Measurements from ENCODE around the gene NMNAT3.

Gene NMNAT3

DNA sequence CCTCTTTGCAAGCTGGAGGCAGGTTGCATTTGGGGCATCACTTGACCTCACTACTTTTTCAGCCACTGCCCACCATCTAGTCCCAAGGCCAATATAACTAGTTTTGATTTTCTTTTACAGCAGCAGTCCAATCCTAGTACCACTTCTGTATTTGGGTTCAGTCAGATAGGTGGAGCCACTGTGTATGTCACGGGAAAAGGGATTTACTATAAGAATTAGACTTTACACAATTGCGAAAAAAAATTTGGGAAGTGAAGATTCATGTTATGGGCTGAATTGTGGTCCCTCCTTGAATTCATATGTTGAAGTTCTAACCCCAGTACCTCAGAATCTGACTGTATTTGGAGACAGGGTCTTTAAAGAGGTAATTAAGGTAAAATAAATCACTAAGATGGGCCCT, 37.4 kb upstream of the NMNAT3 start (continued):
- TF ChIP-seq, protein P1, sequence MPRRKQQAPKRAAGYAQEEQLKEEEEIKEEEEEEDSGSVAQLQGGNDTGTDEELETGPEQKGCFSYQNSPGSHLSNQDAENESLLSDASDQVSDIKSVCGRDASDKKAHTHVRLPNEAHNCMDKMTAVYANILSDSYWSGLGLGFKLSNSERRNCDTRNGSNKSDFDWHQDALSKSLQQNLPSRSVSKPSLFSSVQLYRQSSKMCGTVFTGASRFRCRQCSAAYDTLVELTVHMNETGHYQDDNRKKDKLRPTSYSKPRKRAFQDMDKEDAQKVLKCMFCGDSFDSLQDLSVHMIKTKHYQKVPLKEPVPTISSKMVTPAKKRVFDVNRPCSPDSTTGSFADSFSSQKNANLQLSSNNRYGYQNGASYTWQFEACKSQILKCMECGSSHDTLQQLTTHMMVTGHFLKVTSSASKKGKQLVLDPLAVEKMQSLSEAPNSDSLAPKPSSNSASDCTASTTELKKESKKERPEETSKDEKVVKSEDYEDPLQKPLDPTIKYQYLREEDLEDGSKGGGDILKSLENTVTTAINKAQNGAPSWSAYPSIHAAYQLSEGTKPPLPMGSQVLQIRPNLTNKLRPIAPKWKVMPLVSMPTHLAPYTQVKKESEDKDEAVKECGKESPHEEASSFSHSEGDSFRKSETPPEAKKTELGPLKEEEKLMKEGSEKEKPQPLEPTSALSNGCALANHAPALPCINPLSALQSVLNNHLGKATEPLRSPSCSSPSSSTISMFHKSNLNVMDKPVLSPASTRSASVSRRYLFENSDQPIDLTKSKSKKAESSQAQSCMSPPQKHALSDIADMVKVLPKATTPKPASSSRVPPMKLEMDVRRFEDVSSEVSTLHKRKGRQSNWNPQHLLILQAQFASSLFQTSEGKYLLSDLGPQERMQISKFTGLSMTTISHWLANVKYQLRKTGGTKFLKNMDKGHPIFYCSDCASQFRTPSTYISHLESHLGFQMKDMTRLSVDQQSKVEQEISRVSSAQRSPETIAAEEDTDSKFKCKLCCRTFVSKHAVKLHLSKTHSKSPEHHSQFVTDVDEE (CRISPR knock-in tag; IDR thresholded peaks at IDR 0.05) = no peak
- TF ChIP-seq BACH2 (CRISPR knock-in tag; IDR thresholded peaks at IDR 0.05; ENCODE audit: borderline replicate concordance) = no peak
- no peak for TF ChIP-seq ZC3H10 (CRISPR knock-in tag; IDR thresholded peaks at IDR 0.05)

DNA sequence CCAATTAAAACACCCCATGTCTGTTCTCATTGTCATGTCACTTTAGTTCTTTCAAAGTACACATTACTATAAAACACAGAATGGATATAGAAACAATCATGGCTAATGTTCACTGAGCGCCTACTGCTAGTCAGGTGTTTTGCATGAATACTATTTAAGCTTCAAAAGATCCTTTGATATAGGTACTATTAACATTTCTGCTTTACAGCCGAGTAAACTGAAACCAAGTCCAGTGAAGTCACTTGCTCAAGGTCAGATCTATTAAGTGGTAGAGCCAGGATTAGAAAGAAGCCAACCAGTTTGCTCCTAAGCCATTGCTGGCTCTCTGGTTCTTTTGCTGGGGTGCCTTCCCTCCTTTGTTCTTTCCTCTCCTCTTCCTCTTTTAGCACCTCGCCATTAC, 32.4 kb upstream of the NMNAT3 start:
- no peak for ATAC-seq
- TF ChIP-seq, protein P2, sequence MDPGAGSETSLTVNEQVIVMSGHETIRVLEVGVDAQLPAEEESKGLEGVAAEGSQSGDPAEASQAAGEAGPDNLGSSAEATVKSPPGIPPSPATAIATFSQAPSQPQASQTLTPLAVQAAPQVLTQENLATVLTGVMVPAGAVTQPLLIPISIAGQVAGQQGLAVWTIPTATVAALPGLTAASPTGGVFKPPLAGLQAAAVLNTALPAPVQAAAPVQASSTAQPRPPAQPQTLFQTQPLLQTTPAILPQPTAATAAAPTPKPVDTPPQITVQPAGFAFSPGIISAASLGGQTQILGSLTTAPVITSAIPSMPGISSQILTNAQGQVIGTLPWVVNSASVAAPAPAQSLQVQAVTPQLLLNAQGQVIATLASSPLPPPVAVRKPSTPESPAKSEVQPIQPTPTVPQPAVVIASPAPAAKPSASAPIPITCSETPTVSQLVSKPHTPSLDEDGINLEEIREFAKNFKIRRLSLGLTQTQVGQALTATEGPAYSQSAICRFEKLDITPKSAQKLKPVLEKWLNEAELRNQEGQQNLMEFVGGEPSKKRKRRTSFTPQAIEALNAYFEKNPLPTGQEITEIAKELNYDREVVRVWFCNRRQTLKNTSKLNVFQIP (CRISPR knock-in tag; IDR thresholded peaks at IDR 0.05; ENCODE audit: borderline replicate concordance, low read depth) = no peak
- TF ChIP-seq PPARA (CRISPR knock-in tag; IDR thresholded peaks at IDR 0.05; ENCODE audit: borderline replicate concordance) = no peak
- TF ChIP-seq ISL1 (CRISPR knock-in tag; IDR thresholded peaks at IDR 0.05) = no peak
- TF ChIP-seq GLIS3 (CRISPR knock-in tag; IDR thresholded peaks at IDR 0.05) = no peak
- no peak for TF ChIP-seq TCF4 (CRISPR knock-in tag; IDR thresholded peaks at IDR 0.05; ENCODE audit: borderline replicate concordance)
- TF ChIP-seq CSDC2 (CRISPR knock-in tag; IDR thresholded peaks at IDR 0.05) = no peak
- TF ChIP-seq, protein P3, sequence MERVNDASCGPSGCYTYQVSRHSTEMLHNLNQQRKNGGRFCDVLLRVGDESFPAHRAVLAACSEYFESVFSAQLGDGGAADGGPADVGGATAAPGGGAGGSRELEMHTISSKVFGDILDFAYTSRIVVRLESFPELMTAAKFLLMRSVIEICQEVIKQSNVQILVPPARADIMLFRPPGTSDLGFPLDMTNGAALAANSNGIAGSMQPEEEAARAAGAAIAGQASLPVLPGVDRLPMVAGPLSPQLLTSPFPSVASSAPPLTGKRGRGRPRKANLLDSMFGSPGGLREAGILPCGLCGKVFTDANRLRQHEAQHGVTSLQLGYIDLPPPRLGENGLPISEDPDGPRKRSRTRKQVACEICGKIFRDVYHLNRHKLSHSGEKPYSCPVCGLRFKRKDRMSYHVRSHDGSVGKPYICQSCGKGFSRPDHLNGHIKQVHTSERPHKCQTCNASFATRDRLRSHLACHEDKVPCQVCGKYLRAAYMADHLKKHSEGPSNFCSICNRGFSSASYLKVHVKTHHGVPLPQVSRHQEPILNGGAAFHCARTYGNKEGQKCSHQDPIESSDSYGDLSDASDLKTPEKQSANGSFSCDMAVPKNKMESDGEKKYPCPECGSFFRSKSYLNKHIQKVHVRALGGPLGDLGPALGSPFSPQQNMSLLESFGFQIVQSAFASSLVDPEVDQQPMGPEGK (CRISPR knock-in tag; IDR thresholded peaks at IDR 0.05; ENCODE audit: borderline replicate concordance) = no peak
- TF ChIP-seq ZNF8 (CRISPR knock-in tag; IDR thresholded peaks at IDR 0.05) = no peak
- TF ChIP-seq BACH2 (CRISPR knock-in tag; IDR thresholded peaks at IDR 0.05; ENCODE audit: borderline replicate concordance) = no peak

DNA sequence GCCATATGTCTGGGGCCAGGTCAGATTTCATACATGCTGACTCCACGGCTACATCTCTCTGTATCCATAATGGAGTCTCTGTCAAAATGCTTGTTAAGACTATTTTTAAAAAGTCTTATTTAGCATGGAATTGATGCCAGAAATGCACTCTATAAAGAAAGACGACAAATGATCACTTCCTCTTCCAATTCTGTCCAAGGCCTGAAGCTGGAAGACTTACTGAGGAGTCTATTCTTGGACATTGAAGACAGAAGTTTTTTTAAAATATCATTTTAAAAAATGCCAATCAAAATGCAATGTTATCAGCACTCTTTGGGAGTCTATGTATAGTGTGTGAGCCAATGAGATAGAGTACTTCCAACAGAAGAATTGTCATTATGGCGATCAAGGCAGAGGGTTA, 27.9 kb upstream of the NMNAT3 start:
- TF ChIP-seq BACH2 (CRISPR knock-in tag; IDR thresholded peaks at IDR 0.05; ENCODE audit: borderline replicate concordance) (no peak), ZNF70 (CRISPR knock-in tag; IDR thresholded peaks at IDR 0.05) (no peak)
- no peak for ATAC-seq

DNA sequence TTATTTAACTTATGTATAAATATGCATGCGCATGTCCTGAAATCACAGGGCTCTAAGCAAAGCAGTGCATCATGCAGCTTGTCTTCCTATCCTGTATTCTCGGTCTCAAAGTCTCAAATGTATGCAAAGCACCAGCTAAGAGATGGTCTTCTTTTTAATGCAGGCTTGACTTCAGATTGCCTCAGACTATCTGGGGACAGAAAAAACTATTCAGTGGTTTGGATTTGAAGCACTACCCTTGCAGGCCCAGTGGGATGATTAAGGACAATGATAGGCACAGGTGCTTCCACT, 18.5 kb upstream of the NMNAT3 start:
- TF ChIP-seq ZNF565 (CRISPR knock-in tag; conservative IDR thresholded peaks at IDR 0.05; ENCODE audit: low read depth) (no peak), ZNF70 (CRISPR knock-in tag; IDR thresholded peaks at IDR 0.05) (no peak), BACH2 (CRISPR knock-in tag; IDR thresholded peaks at IDR 0.05; ENCODE audit: borderline replicate concordance) (no peak), PPARA (CRISPR knock-in tag; IDR thresholded peaks at IDR 0.05; ENCODE audit: borderline replicate concordance) (no peak), ZNF8 (CRISPR knock-in tag; IDR thresholded peaks at IDR 0.05) (no peak), SNAI2 (CRISPR knock-in tag; IDR thresholded peaks at IDR 0.05) (no peak), RARB (CRISPR knock-in tag; IDR thresholded peaks at IDR 0.05) (no peak), ESRRG (CRISPR knock-in tag; IDR thresholded peaks at IDR 0.05) (no peak), GLIS3 (CRISPR knock-in tag; IDR thresholded peaks at IDR 0.05) (no peak), ZC3H10 (CRISPR knock-in tag; IDR thresholded peaks at IDR 0.05) (no peak), ZFP30 (CRISPR knock-in tag; IDR thresholded peaks at IDR 0.05) (no peak)
- TF ChIP-seq, protein P3 (CRISPR knock-in tag; IDR thresholded peaks at IDR 0.05; ENCODE audit: borderline replicate concordance) = no peak
- TF ChIP-seq, protein P1 (CRISPR knock-in tag; IDR thresholded peaks at IDR 0.05) = no peak
- TF ChIP-seq, protein P2 (CRISPR knock-in tag; IDR thresholded peaks at IDR 0.05; ENCODE audit: borderline replicate concordance, low read depth) = no peak

More for the DNA sequence above, 18.5 kb upstream of the NMNAT3 start:
- ATAC-seq = no peak

Measured in SK-N-SH treated with all-trans-retinoic acid at 6 μM for 48 hours (cell line).